WTC11 (cell line): Measurements from ENCODE around the gene HELZ. TPM values are rescaled to one million over a fixed set of nuclear protein-coding genes. Genes with fewer than 3 reads are reported as not detected.
A peak's percentile ranks its signal among the peaks of the same experiment; 100 is the strongest.

ENCODE experiments used
- ATAC-seq: fragments of 200-7000 bp; cut with Tn5 transposase; 2 replicates; pipeline ENCODE4 v1.10.0; 2021; ENCODE audit warnings: mild to moderate bottlenecking, moderate library complexity
- CTCF ChIA-PET: fragments of 300-600 bp; sonication (Branson Sonifier 250); formaldehyde crosslinking; loops from one replicate; lab custom pipeline; 2021; ENCODE audit warnings: antibody characterized with exemption; lab: Charles Lee
- POLR2A ChIA-PET: fragments of 350-600 bp; sonication (Branson Sonifier 250); formaldehyde crosslinking; loops from one replicate; lab custom pipeline; 2021; ENCODE audit warnings: antibody characterized with exemption; lab: Charles Lee
- DNase-seq: peaks from one replicate; pipeline ENCODE4 v3.0.0; 2021; ENCODE audit warnings: low spot score
- H3K27ac Mint-ChIP-seq: 2 replicates; pipeline ENCODE4 v1.8.0; 2021; ENCODE audit warnings: mixed read lengths
- H3K27me3 Mint-ChIP-seq: 2 replicates; pipeline ENCODE4 v1.8.0; 2021; ENCODE audit warnings: low read depth, mild to moderate bottlenecking, moderate library complexity, mixed read lengths
- H3K36me3 Mint-ChIP-seq: 2 replicates; pipeline ENCODE4 v1.8.0; 2021; ENCODE audit warnings: mixed read lengths
- H3K4me1 Mint-ChIP-seq: 2 replicates; pipeline ENCODE4 v1.8.0; 2022; ENCODE audit warnings: mixed read lengths
- H3K4me3 Mint-ChIP-seq: 2 replicates; pipeline ENCODE4 v1.8.0; 2021; ENCODE audit warnings: mild to moderate bottlenecking, moderate library complexity, mixed read lengths
- H3K9me3 Mint-ChIP-seq: 2 replicates; pipeline ENCODE4 v1.8.0; 2021; ENCODE audit warnings: mixed read lengths
- AFF4 ChIP-seq: sonication (generic); formaldehyde crosslinking; IDR thresholded peaks from 2 replicates; pipeline ENCODE4 v1.8.1; 2023; ENCODE audit warnings: mild to moderate bottlenecking, missing genetic modification reagents, borderline replicate concordance
- ATF3 ChIP-seq: sonication (generic); formaldehyde crosslinking; conservative IDR thresholded peaks from 2 replicates; pipeline ENCODE4 v1.8.1; 2022; ENCODE audit warnings: mild to moderate bottlenecking, missing genetic modification reagents
- EMX1 ChIP-seq: fragments of 250-450 bp; sonication (Bioruptor Pico); IDR thresholded peaks from 2 replicates; pipeline ENCODE4 v1.8.0; 2021; ENCODE audit warnings: mild to moderate bottlenecking
- FOXP1 ChIP-seq: sonication (generic); formaldehyde crosslinking; IDR thresholded peaks from 2 replicates; pipeline ENCODE4 v1.8.0; 2022; ENCODE audit warnings: missing genetic modification reagents, mild to moderate bottlenecking, moderate library complexity, borderline replicate concordance
- IRF1 ChIP-seq: sonication (generic); formaldehyde crosslinking; IDR thresholded peaks from 2 replicates; pipeline ENCODE4 v1.8.0; 2023; ENCODE audit warnings: missing genetic modification reagents
- KAT7 ChIP-seq: sonication (generic); formaldehyde crosslinking; IDR thresholded peaks from 2 replicates; pipeline ENCODE4 v1.8.1; 2023; ENCODE audit warnings: missing genetic modification reagents, mild to moderate bottlenecking, borderline replicate concordance
- MAX ChIP-seq: sonication (generic); formaldehyde crosslinking; IDR thresholded peaks from 2 replicates; pipeline ENCODE4 v1.8.0; 2022; ENCODE audit warnings: mild to moderate bottlenecking, missing genetic modification reagents
- NFE2L1 ChIP-seq: sonication (generic); formaldehyde crosslinking; IDR thresholded peaks from 2 replicates; pipeline ENCODE4 v1.8.1; 2023; ENCODE audit warnings: missing genetic modification reagents
- PRRX2 ChIP-seq: fragments of 250-450 bp; sonication (Bioruptor Pico); IDR thresholded peaks from 2 replicates; pipeline ENCODE4 v1.8.0; 2021; ENCODE audit warnings: mild to moderate bottlenecking
- SOX15 ChIP-seq: fragments of 250-450 bp; sonication (Bioruptor Pico); IDR thresholded peaks from 2 replicates; pipeline ENCODE4 v1.9.0; 2021; ENCODE audit warnings: mild to moderate bottlenecking
- SP1 ChIP-seq: sonication (generic); formaldehyde crosslinking; conservative IDR thresholded peaks from 2 replicates; pipeline ENCODE4 v1.8.1; 2022; ENCODE audit warnings: missing genetic modification reagents
- TEAD1 ChIP-seq: sonication (generic); formaldehyde crosslinking; IDR thresholded peaks from 2 replicates; pipeline ENCODE4 v1.8.0; 2022; ENCODE audit warnings: mild to moderate bottlenecking, missing genetic modification reagents
- TEAD4 ChIP-seq: sonication (generic); formaldehyde crosslinking; IDR thresholded peaks from 2 replicates; pipeline ENCODE4 v1.8.0; 2022; ENCODE audit warnings: mild to moderate bottlenecking, missing genetic modification reagents
- ZBTB43 ChIP-seq: sonication (generic); formaldehyde crosslinking; IDR thresholded peaks from 2 replicates; pipeline ENCODE4 v1.8.1; 2023; ENCODE audit warnings: mild to moderate bottlenecking, missing genetic modification reagents
- ZNF121 ChIP-seq: sonication (generic); formaldehyde crosslinking; IDR thresholded peaks from 2 replicates; pipeline ENCODE4 v1.8.0; 2023; ENCODE audit warnings: missing genetic modification reagents
- ZNF138 ChIP-seq: sonication (generic); formaldehyde crosslinking; conservative IDR thresholded peaks from 2 replicates; pipeline ENCODE4 v1.8.1; 2022; ENCODE audit warnings: mild to moderate bottlenecking, moderate library complexity, missing genetic modification reagents
- ZNF396 ChIP-seq: fragments of 250-450 bp; sonication (Bioruptor Pico); IDR thresholded peaks from 2 replicates; pipeline ENCODE4 v1.8.0; 2021; ENCODE audit warnings: mild to moderate bottlenecking, moderate library complexity, borderline replicate concordance
- ZNF416 ChIP-seq: fragments of 250-450 bp; sonication (Bioruptor Pico); IDR thresholded peaks from 2 replicates; pipeline ENCODE4 v1.9.0; 2021; ENCODE audit warnings: mild to moderate bottlenecking, inconsistent platforms
- ZNF423 ChIP-seq: fragments of 250-450 bp; sonication (Bioruptor Pico); IDR thresholded peaks from 2 replicates; pipeline ENCODE4 v2.1.2; 2022; ENCODE audit warnings: mild to moderate bottlenecking, moderate library complexity
- ZNF532 ChIP-seq: fragments of 250-450 bp; sonication (Bioruptor Pico); IDR thresholded peaks from 2 replicates; pipeline ENCODE4 v1.9.0; 2021; ENCODE audit warnings: mild to moderate bottlenecking, borderline replicate concordance
- total RNA-seq: library from RNA; stranded (reverse); gene quantifications from 3 replicates; pipeline ENCODE4 v1.2.3, GENCODE V29; 2021

The HELZ gene
- total RNA-seq, 1 experiment from 2014 or later = 49.1 TPM

GRCh38 chr17:67290711-67291291, 45.8 kb upstream of the HELZ start:
- Mint-ChIP-seq H3K9me3 (peaks cover 5% of the 10 kb centered on the region), H3K36me3 (no peaks in the 10 kb centered on the region), H3K27ac (0 out of 2 replicates have a peak overlapping the region, but pooled peaks have one; percentile 36), H3K4me1 (peaks cover 13% of the 10 kb centered on the region), H3K4me3 (no peak overlapping the region), H3K27me3 (no peaks in the 10 kb centered on the region; the same call in 1 of the 2 replicates)
- ChIA-PET CTCF (interaction anchor here (0.6 to 1.8 kb wide), 4 partner anchors 19 to 197 kb away, joined by 3 to 8 read pairs (median 4); no protein-coding TSS in a partner anchor), POLR2A (interaction anchor here (0.6 kb wide), 2 partner anchors 127 to 359 kb away, joined by 3 to 12 read pairs; no protein-coding TSS in a partner anchor)
- ATAC-seq (no peak), DNase-seq (no peak)
- no peak for TF ChIP-seq KAT7 (CRISPR knock-in tag)
- TF ChIP-seq ZBTB43 (CRISPR knock-in tag) = no peak
- TF ChIP-seq SOX15 (CRISPR knock-in tag) = no peak
- TF ChIP-seq PRRX2 (CRISPR knock-in tag) = no peak
- no peak for TF ChIP-seq IRF1
- TF ChIP-seq ATF3 (CRISPR knock-in tag) = no peak
- TF ChIP-seq SP1 (CRISPR knock-in tag) = no peak
- no peak for TF ChIP-seq EMX1 (CRISPR knock-in tag)
- no peak for TF ChIP-seq ZNF416 (CRISPR knock-in tag)
- no peak for TF ChIP-seq ZNF396 (CRISPR knock-in tag)
- TF ChIP-seq FOXP1 (CRISPR knock-in tag) = no peak
- TF ChIP-seq TEAD4 (CRISPR knock-in tag) = no peak
- TF ChIP-seq ZNF423 (CRISPR knock-in tag) = no peak
- TF ChIP-seq TEAD1 (CRISPR knock-in tag) = no peak
- no peak for TF ChIP-seq NFE2L1

GRCh38 chr17:67290244-67290643, 45.2 kb upstream of the HELZ start:
- DNase-seq = no peak
- ChIA-PET CTCF (interaction anchor here (0.7 to 2.0 kb wide), 6 partner anchors 14 to 274 kb away, joined by 3 to 8 read pairs (median 6); no protein-coding TSS in a partner anchor), POLR2A (interaction anchor here (0.6 kb wide), 1 partner anchor 275 kb away, joined by 3 read pairs; no protein-coding TSS in a partner anchor)
- Mint-ChIP-seq H3K4me1 (peaks cover 13% of the 10 kb centered on the region), H3K27me3 (no peaks in the 10 kb centered on the region; the same call in 1 of the 2 replicates), H3K9me3 (no peaks in the 10 kb centered on the region), H3K4me3 (no peak overlapping the region), H3K36me3 (no peaks in the 10 kb centered on the region), H3K27ac (no peak overlapping the region)
- no peak for ATAC-seq
- peak; percentile 34; the same call in 1 of the 2 replicates for TF ChIP-seq ZNF121
- no peak for TF ChIP-seq ZNF138 (CRISPR knock-in tag)
- TF ChIP-seq ZNF532 (CRISPR knock-in tag) = no peak
- TF ChIP-seq MAX = no peak
- no peak for TF ChIP-seq AFF4
